HCT116 (cell line): Measurements from ENCODE around the gene TRIAP1. TPM values are rescaled to one million over a fixed set of nuclear protein-coding genes. Genes with fewer than 3 reads are reported as not detected.
"Not testable (repeated sequence)": the region's sequence is repeated elsewhere in the genome, so short reads cannot be mapped to it uniquely, and the experiment has no call there.

Source experiments
- ATAC-seq: fragments of 200-7000 bp; cut with Tn5 transposase; 2 replicates; pipeline ENCODE4 v1.9.1; 2020; ENCODE audit warnings: mild to moderate bottlenecking, moderate library complexity
- BruUV-seq: library from RNA; stranded (reverse); fragments of 400-500 nt; replicated peaks from 2 replicates; lab custom pipeline; 2021; lab: Mats Ljungman, UMichigan
- CTCF ChIA-PET: fragments of 300-600 bp; sonication (Branson Sonifier 250); formaldehyde crosslinking; loops from one replicate; lab custom pipeline; 2021; ENCODE audit warnings: antibody characterized with exemption; lab: Charles Lee
- POLR2A ChIA-PET: fragments of 300-600, 350-600 bp; sonication (Branson Sonifier 250); formaldehyde crosslinking; loops from one replicate; lab custom pipeline; 2021; ENCODE audit warnings: antibody characterized with exemption; lab: Charles Lee
- RAD21 ChIA-PET, 2 experiments: fragments of 300-600 bp; sonication (Branson Sonifier 250); formaldehyde crosslinking; loops; one replicate each; lab custom pipeline; 2023; ENCODE audit warnings: low total read pairs in 2 of 2; ENCODE audit not compliant: uncharacterized antibody in 2 of 2, unreplicated experiment in 2 of 2, low non-redundant PET in 1 of 2; lab: Charles Lee
- DNase-seq: peaks from one replicate; pipeline ENCODE4 v3.0.0-alpha.2; 2010; ENCODE audit warnings: low read depth, low spot score
- H2AFZ ChIP-seq: fragments of 200-600 bp; shearing (Covaris generic), sonication (generic); 2 replicates; pipeline ENCODE4 v1.6.1; 2017; ENCODE audit warnings: low read depth, mixed run types, mixed read lengths, antibody characterized with exemption, low read length; ENCODE audit not compliant: poor library complexity, severe bottlenecking
- H3K27ac ChIP-seq: 2 replicates; pipeline ENCODE4 v1.5.1; 2012; ENCODE audit warnings: low read depth, low read length
- H3K27me3 ChIP-seq: fragments of 200-600 bp; sonication (generic); 2 replicates; pipeline ENCODE4 v1.6.1; 2016; ENCODE audit warnings: mixed run types, low read length, mixed read lengths; ENCODE audit not compliant: insufficient read depth
- H3K36me3 ChIP-seq, 2 experiments: fragments of 200-500 bp in 1 of 2; fragments of 200-600 bp in 1 of 2; sonication (Bioruptor generic) in 1 of 2; sonication (generic) in 1 of 2; 2 replicates each; pipeline versions ENCODE4 v1.5.1 to v1.6.1; 2014 to 2016; ENCODE audit warnings: low read length in 2 of 2, inconsistent platforms in 1 of 2, mixed read lengths in 1 of 2, mixed run types in 1 of 2; ENCODE audit not compliant: insufficient read depth in 2 of 2, control insufficient read depth in 1 of 2
- H3K4me1 ChIP-seq, 2 experiments: fragments of 200-600 bp in 1 of 2; sonication (generic) in 1 of 2; 2 replicates each; pipeline versions ENCODE4 v1.5.1 to v1.6.1; 2012 to 2017; ENCODE audit warnings: low read length in 2 of 2, inconsistent platforms in 1 of 2, mild to moderate bottlenecking in 1 of 2, mixed read lengths in 1 of 2, mixed run types in 1 of 2, moderate library complexity in 1 of 2; ENCODE audit not compliant: insufficient read depth in 2 of 2, control insufficient read depth in 1 of 2
- H3K4me2 ChIP-seq: fragments of 200-600 bp; sonication (generic); 2 replicates; pipeline ENCODE4 v1.6.1; 2017; ENCODE audit warnings: mixed run types, low read length, mixed read lengths
- H3K4me3 ChIP-seq, 2 experiments: fragments of 200-600 bp in 1 of 2; sonication (generic) in 1 of 2; replicated peaks in 1 of 2; 2 replicates each; pipeline ENCODE4 v1.5.1; 2011 to 2016; ENCODE audit warnings: low read length in 2 of 2, control low read depth in 1 of 2, low read depth in 1 of 2, mild to moderate bottlenecking in 1 of 2, mixed read lengths in 1 of 2, mixed run types in 1 of 2
- H3K79me2 ChIP-seq: fragments of 200-600 bp; sonication (generic); 2 replicates; pipeline ENCODE4 v1.6.1; 2017; ENCODE audit warnings: mild to moderate bottlenecking, mixed run types, low read length, moderate library complexity, mixed read lengths; ENCODE audit not compliant: insufficient read depth
- H3K9ac ChIP-seq: fragments of 200-600 bp; sonication (generic); 2 replicates; pipeline ENCODE4 v1.6.1; 2016; ENCODE audit warnings: low read length, mixed read lengths
- H3K9me2 ChIP-seq: fragments of 200-600 bp; sonication (generic), shearing (Covaris generic); 2 replicates; pipeline ENCODE4 v1.6.1; 2017; ENCODE audit warnings: mixed run types, mild to moderate bottlenecking, moderate library complexity; ENCODE audit not compliant: insufficient read depth
- H3K9me3 ChIP-seq, 2 experiments: fragments of 200-500 bp in 1 of 2; fragments of 200-600 bp in 1 of 2; sonication (Bioruptor generic) in 1 of 2; sonication (generic) in 1 of 2; 2 replicates each; pipeline ENCODE4 v1.6.1; 2014 to 2017; ENCODE audit warnings: low read length in 2 of 2, mixed read lengths in 2 of 2, inconsistent platforms in 1 of 2, low read depth in 1 of 2, mild to moderate bottlenecking in 1 of 2, mixed run types in 1 of 2, moderate library complexity in 1 of 2; ENCODE audit not compliant: control insufficient read depth in 1 of 2, insufficient read depth in 1 of 2
- H4K20me1 ChIP-seq: fragments of 200-600 bp; sonication (generic), shearing (Covaris generic); 2 replicates; pipeline ENCODE4 v1.6.1; 2017; ENCODE audit warnings: mixed run types, mild to moderate bottlenecking, moderate library complexity; ENCODE audit not compliant: insufficient read depth
- CEBPB ChIP-seq: IDR thresholded peaks from 2 replicates; pipeline ENCODE4 v1.6.1; 2012; ENCODE audit warnings: low read depth
- EGR1 ChIP-seq: IDR thresholded peaks from 2 replicates; pipeline ENCODE4 v1.6.1; 2012; ENCODE audit warnings: low read depth
- EZH2phosphoT487 ChIP-seq: fragments of 200-600 bp; IDR thresholded peaks from 2 replicates; pipeline ENCODE4 v1.6.1; 2018; ENCODE audit warnings: antibody characterized with exemption, borderline replicate concordance
- FOSL1 ChIP-seq: IDR thresholded peaks from 2 replicates; pipeline ENCODE4 v1.6.1; 2012; ENCODE audit warnings: low read depth
- JUND ChIP-seq: IDR thresholded peaks from 2 replicates; pipeline ENCODE4 v1.6.1; 2012
- MAX ChIP-seq: IDR thresholded peaks from 2 replicates; pipeline ENCODE4 v1.6.1; 2012
- POLR2A ChIP-seq: IDR thresholded peaks from 2 replicates; pipeline ENCODE4 v1.7.0; 2011; ENCODE audit warnings: borderline replicate concordance; ENCODE audit not compliant: insufficient read depth, insufficient read length; ENCODE audit errors: extremely low read depth
- POLR2AphosphoS5 ChIP-seq: IDR thresholded peaks from 2 replicates; pipeline ENCODE4 v1.6.1; 2011; ENCODE audit warnings: mild to moderate bottlenecking, low read depth, low read length, moderate library complexity
- REST ChIP-seq: IDR thresholded peaks from 2 replicates; pipeline ENCODE4 v1.6.1; 2012; ENCODE audit warnings: low read depth
- SP1 ChIP-seq: IDR thresholded peaks from 2 replicates; pipeline ENCODE4 v1.6.1; 2012; ENCODE audit warnings: low read depth
- SRF ChIP-seq: IDR thresholded peaks from 2 replicates; pipeline ENCODE4 v1.6.1; 2012; ENCODE audit warnings: low read depth
- TCF7L2 ChIP-seq: IDR thresholded peaks from 2 replicates; pipeline ENCODE4 v1.7.0; 2011; ENCODE audit warnings: borderline replicate concordance, inconsistent platforms; ENCODE audit not compliant: insufficient read depth, insufficient read length; ENCODE audit errors: extremely low read depth
- YY1 ChIP-seq: IDR thresholded peaks from 2 replicates; pipeline ENCODE4 v1.6.1; 2011; ENCODE audit warnings: low read length, low read depth, moderate library complexity, mild to moderate bottlenecking; ENCODE audit not compliant: insufficient replicate concordance; ENCODE audit errors: extremely low read depth
- ZNF274 ChIP-seq: fragments of 200-500 bp; sonication (Bioruptor generic); IDR thresholded peaks from 2 replicates; pipeline ENCODE4 v1.6.1; 2014; ENCODE audit warnings: mild to moderate bottlenecking, low read depth, low read length, inconsistent platforms
- intact Hi-C: fragments of 100-400 bp; cut with micrococcal nuclease; formaldehyde crosslinking; loops from 2 replicates; pipeline ENCODE4 v1.10.0; 2022
- total RNA-seq: library from RNA; stranded (reverse); gene quantifications from one replicate; pipeline ENCODE4 v1.2.1, GENCODE V29; 2021; ENCODE audit not compliant: unreplicated experiment

The TRIAP1 gene
- total RNA-seq, 1 experiment from 2014 or later = 40.3 TPM

GRCh38 chr12:120487552-120487951 is 41.4 kb upstream of the TRIAP1 start:
- H4K20me1 ChIP-seq, DNase-seq, H3K9ac ChIP-seq, H3K9me2 ChIP-seq, RAD21 ChIA-PET, H3K4me1 ChIP-seq, H3K27ac ChIP-seq, H3K79me2 ChIP-seq, intact Hi-C loops, H3K9me3 ChIP-seq, POLR2A ChIA-PET, H3K27me3 ChIP-seq, BruUV-seq, H3K36me3 ChIP-seq, H3K4me2 ChIP-seq, H3K4me3 ChIP-seq, H2AFZ ChIP-seq, ATAC-seq: not testable (repeated sequence)
- CTCF ChIA-PET = interaction anchor here (0.5 to 1.0 kb wide), 2 partner anchors 13 to 573 kb away, joined by 3 to 4 read pairs; no protein-coding TSS in a partner anchor

- no peak overlapping the region for H3K4me3 ChIP-seq
- no peak overlapping the region for H3K9ac ChIP-seq
- H4K20me1 ChIP-seq = no peaks in the 10 kb centered on the region
- DNase-seq (no peak), ATAC-seq (no peak)
- no peaks in the 10 kb centered on the region for H3K9me2 ChIP-seq
- H3K9me3 ChIP-seq = no peaks in the 10 kb centered on the region
- no TSS peak for BruUV-seq
- 0 out of 2 replicates have a peak, but pooled peaks cover 2% of the 10 kb centered on the region for H3K79me2 ChIP-seq
- H3K27me3 ChIP-seq = no peaks in the 10 kb centered on the region
- intact Hi-C loops = no loop called here
- no peak overlapping the region for H3K27ac ChIP-seq
- no peaks in the 10 kb centered on the region; a peak in 2 of 4 replicates for H3K36me3 ChIP-seq
- RAD21 ChIA-PET = no interaction called here
- CTCF ChIA-PET = interaction anchor here (1.2 kb wide), 1 partner anchor 12 kb away, joined by 3 read pairs; no protein-coding TSS in a partner anchor
- no peaks in the 10 kb centered on the region for H3K4me1 ChIP-seq
- POLR2A ChIA-PET = no interaction called here
- no peak overlapping the region for H3K4me2 ChIP-seq
- H2AFZ ChIP-seq = no peak overlapping the region
- no peak for TF ChIP-seq POLR2A
- no peak for TF ChIP-seq YY1
- no peak for TF ChIP-seq MAX
- TF ChIP-seq CEBPB = no peak
- TF ChIP-seq TCF7L2 = no peak
- no peak for TF ChIP-seq SRF
- TF ChIP-seq REST = no peak
- TF ChIP-seq POLR2AphosphoS5 = no peak
- no peak for TF ChIP-seq FOSL1
- TF ChIP-seq ZNF274 = no peak
- no peak for TF ChIP-seq EGR1
- no peak for TF ChIP-seq SP1
- TF ChIP-seq EZH2phosphoT487 = no peak
- TF ChIP-seq JUND = no peak
These were observed 40.0 kb upstream of the TRIAP1 start for GRCh38 chr12:120485961-120486881.
